Liver (tissue), 3 donors: ENCODE data around the gene EEFSEC.

Source experiments
- ATF3 ChIP-seq: IDR thresholded peaks from 2 replicates; pipeline ENCODE4 v1.6.1; 2016; ENCODE audit warnings: antibody characterized with exemption
- CTCF ChIP-seq: fragments of 150-350 bp; IDR thresholded peaks from 2 replicates; pipeline ENCODE4 v1.5.1; 2017; ENCODE audit warnings: improper control_type of control experiment, low read depth, low read length; ENCODE audit not compliant: missing input control
- HNF4A ChIP-seq, 2 donors: conservative IDR thresholded peaks; 2 replicates each; pipeline ENCODE4 v1.6.1; 2016; ENCODE audit warnings: antibody characterized with exemption in 2 of 2, mild to moderate bottlenecking in 2 of 2
- MAX ChIP-seq: IDR thresholded peaks from 2 replicates; pipeline ENCODE4 v1.6.1; 2016; ENCODE audit warnings: antibody characterized with exemption
- RAD21 ChIP-seq, 2 donors: IDR thresholded peaks; 2 replicates each; pipeline ENCODE4 v1.6.1; 2016; ENCODE audit warnings: antibody characterized with exemption in 2 of 2, mild to moderate bottlenecking in 2 of 2
- REST ChIP-seq: IDR thresholded peaks from 2 replicates; pipeline ENCODE4 v1.6.1; 2016; ENCODE audit warnings: antibody characterized with exemption, mild to moderate bottlenecking
- RXRA ChIP-seq, 2 donors: IDR thresholded peaks; 2 replicates each; pipeline ENCODE4 v1.6.1; 2017 to 2018; ENCODE audit warnings: antibody characterized with exemption in 2 of 2, mild to moderate bottlenecking in 1 of 2
- TAF1 ChIP-seq: conservative IDR thresholded peaks from 2 replicates; pipeline ENCODE4 v1.6.1; 2016; ENCODE audit warnings: antibody characterized with exemption, mild to moderate bottlenecking
- YY1 ChIP-seq: IDR thresholded peaks from 2 replicates; pipeline ENCODE4 v1.6.1; 2016; ENCODE audit warnings: antibody characterized with exemption, mild to moderate bottlenecking
- donor health status: healthy.
- donor health status: healthy.

GRCh38 chr3:128241741-128242140 lies 88.5 kb downstream of the EEFSEC start:
- no peak for TF ChIP-seq CTCF
- no peak for TF ChIP-seq MAX
- no peak for TF ChIP-seq ATF3
- TF ChIP-seq TAF1 = no peak
- no peak for TF ChIP-seq HNF4A (conservative IDR thresholded peaks at IDR 0.05)
- TF ChIP-seq REST = no peak
- TF ChIP-seq RXRA (IDR thresholded peaks at IDR 0.05) = no peak
- no peak for TF ChIP-seq RAD21 (IDR thresholded peaks at IDR 0.05)
- TF ChIP-seq YY1 = no peak
